Measurements from ENCODE around the gene PHACTR1.

GRCh38 chr6:13011612-13012146 is 295.1 kb downstream of the PHACTR1 start:
- TF ChIP-seq CTCF (IDR thresholded peaks at IDR 0.05) (no peak), POLR2A (IDR thresholded peaks at IDR 0.05) (no peak)

Data from testis (tissue), 2 donors.